Measurements from ENCODE around the gene CLEC4F. TPM values are rescaled to one million over a fixed set of nuclear protein-coding genes. Genes with fewer than 3 reads are reported as not detected.

CLEC4F gene
- total RNA-seq, 1 experiment from 2014 or later, result not detected

DNA sequence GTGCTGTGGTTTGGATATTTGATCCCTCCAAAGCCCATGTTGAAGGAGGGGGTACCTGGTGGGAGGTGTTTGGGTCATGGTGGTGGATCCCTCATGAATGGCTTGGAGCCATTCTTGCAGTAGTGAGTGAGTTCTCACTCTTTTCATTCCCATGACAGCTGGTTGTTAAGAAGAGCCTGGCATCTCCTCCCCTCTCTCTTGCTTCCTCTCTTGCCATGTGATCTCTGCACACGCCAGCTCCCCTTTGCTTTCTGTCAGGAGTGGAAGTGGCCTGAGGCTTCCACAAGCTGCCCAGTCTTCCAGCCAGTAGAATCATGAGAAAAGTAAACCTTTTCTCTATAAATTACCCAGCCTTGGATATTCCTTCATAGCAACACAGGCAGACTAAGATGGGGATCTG is 61.0 kb downstream of the CLEC4F start:
- Mint-ChIP-seq H3K4me3 (no peak overlapping the region), H3K27ac (peak overlapping the region in 2 of 3 experiments; percentile 4 to 50; a peak in 2 of 7 replicates), H3K4me1 (peaks cover 30 to 31% of the 10 kb centered on the region in 2 experiments), H3K36me3 (ENCODE audit: insufficient read depth in 1 of 3, low read depth in 3 of 3) (peaks cover 13 to 14% (median 13%) of the 10 kb centered on the region in 3 experiments; a peak in 6 of 7 replicates), H3K9me3 (no peaks in the 10 kb centered on the region), H3K27me3 (ENCODE audit: low read depth) (no peaks in the 10 kb centered on the region)
- Histone ChIP-seq H4K8ac (replicated peaks; ENCODE audit: insufficient read length, low read depth, low read length) (no peak overlapping the region), H3K27ac (ENCODE audit: insufficient read length, low read depth, low read length) (no peak overlapping the region), H2AFZ (ENCODE audit: low read length) (no peak overlapping the region), H2BK120ac (ENCODE audit: low read depth, low read length, poor library complexity, severe bottlenecking) (no peak overlapping the region), H4K91ac (ENCODE audit: insufficient read length, low read depth, low read length) (no peak overlapping the region), H3K23ac (ENCODE audit: insufficient read length, low read depth, low read length) (no peak overlapping the region), H2AK5ac (ENCODE audit: insufficient read length, low read length) (no peak overlapping the region), H3K4ac (ENCODE audit: low read depth, low read length) (no peak overlapping the region), H3K4me2 (ENCODE audit: insufficient read depth, insufficient read length, low read length) (no peak overlapping the region), H2BK20ac (ENCODE audit: low read depth, low read length, poor library complexity, severe bottlenecking) (no peak overlapping the region), H3K14ac (ENCODE audit: insufficient read depth, low read length) (no peak overlapping the region), H3K23me2 (ENCODE audit: insufficient read length, low read depth, low read length, poor library complexity, severe bottlenecking) (no peaks in the 10 kb centered on the region), H3K4me1 (ENCODE audit: insufficient read depth, low read length) (peaks cover 11% of the 10 kb centered on the region; the same call in 1 of the 2 replicates), H3K27me3 (ENCODE audit: insufficient read depth, low read length) (no peaks in the 10 kb centered on the region), H4K5ac (ENCODE audit: insufficient read length, low read depth, low read length) (no peak overlapping the region), H3K9ac (ENCODE audit: extremely low read depth, insufficient read length, low read length) (no peak overlapping the region), H4K20me1 (ENCODE audit: control insufficient read depth, insufficient read depth, insufficient read length) (no peaks in the 10 kb centered on the region), H3K56ac (ENCODE audit: insufficient read length, low read depth, low read length) (no peak overlapping the region), H2BK5ac (ENCODE audit: insufficient read length, low read length) (no peak overlapping the region), H3T11ph (ENCODE audit: low read length) (no peak overlapping the region), H3K18ac (ENCODE audit: insufficient read length, low read depth, low read length) (no peak overlapping the region), H2BK15ac (ENCODE audit: low read depth, low read length) (no peak overlapping the region), H2BK12ac (ENCODE audit: insufficient read length, low read depth, low read length) (no peak overlapping the region), H3K9me3 (ENCODE audit: control insufficient read depth, low read depth, low read length) (no peaks in the 10 kb centered on the region), H3K79me2 (ENCODE audit: insufficient read depth, low read length) (peaks cover 64% of the 10 kb centered on the region; the same call in 1 of the 2 replicates), H3K79me1 (ENCODE audit: insufficient read depth, low read depth, low read length, poor library complexity, severe bottlenecking) (no peaks in the 10 kb centered on the region)
- TF ChIP-seq, protein P1, sequence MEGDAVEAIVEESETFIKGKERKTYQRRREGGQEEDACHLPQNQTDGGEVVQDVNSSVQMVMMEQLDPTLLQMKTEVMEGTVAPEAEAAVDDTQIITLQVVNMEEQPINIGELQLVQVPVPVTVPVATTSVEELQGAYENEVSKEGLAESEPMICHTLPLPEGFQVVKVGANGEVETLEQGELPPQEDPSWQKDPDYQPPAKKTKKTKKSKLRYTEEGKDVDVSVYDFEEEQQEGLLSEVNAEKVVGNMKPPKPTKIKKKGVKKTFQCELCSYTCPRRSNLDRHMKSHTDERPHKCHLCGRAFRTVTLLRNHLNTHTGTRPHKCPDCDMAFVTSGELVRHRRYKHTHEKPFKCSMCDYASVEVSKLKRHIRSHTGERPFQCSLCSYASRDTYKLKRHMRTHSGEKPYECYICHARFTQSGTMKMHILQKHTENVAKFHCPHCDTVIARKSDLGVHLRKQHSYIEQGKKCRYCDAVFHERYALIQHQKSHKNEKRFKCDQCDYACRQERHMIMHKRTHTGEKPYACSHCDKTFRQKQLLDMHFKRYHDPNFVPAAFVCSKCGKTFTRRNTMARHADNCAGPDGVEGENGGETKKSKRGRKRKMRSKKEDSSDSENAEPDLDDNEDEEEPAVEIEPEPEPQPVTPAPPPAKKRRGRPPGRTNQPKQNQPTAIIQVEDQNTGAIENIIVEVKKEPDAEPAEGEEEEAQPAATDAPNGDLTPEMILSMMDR (conservative IDR thresholded peaks at IDR 0.05), result no peak
- no CpG with 5 or more reads among the region's 1 CpG for WGBS (ENCODE audit: extremely low coverage, insufficient read length, low lambda C conversion rate)
- no peak for DNase-seq

Other genes with a start within 250 kb of the CLEC4F start
- 124 TPM in 2 replicates for gene ADD2, start 52.4 kb downstream of the CLEC4F start, total RNA-seq (2021)
- not detected in 2 replicates for gene FIGLA, start 30.0 kb downstream of the CLEC4F start, total RNA-seq (2021)
- not detected in 2 replicates for gene CD207, start 15.2 kb upstream of the CLEC4F start, total RNA-seq (2021)
- gene VAX2, start 80.0 kb upstream of the CLEC4F start, total RNA-seq (2021), result not detected in 2 replicates
- not detected in 2 replicates for gene ATP6V1B1, start 115.3 kb upstream of the CLEC4F start, total RNA-seq (2021)
- 0.28 and 0.88 TPM in 2 replicates for gene ANKRD53, start 158.0 kb upstream of the CLEC4F start, total RNA-seq (2021)
- gene TEX261, start 174.3 kb upstream of the CLEC4F start, total RNA-seq (2021), result 19.2 and 23.9 TPM in 2 replicates
- 74.4 and 75.1 TPM in 2 replicates for gene NAGK, start 248.0 kb upstream of the CLEC4F start, total RNA-seq (2021)